22Rv1 (cell line): ENCODE data around the gene KLHL1.

ENCODE experiments used
- ZFX ChIP-seq: fragments of 450-650 bp; IDR thresholded peaks from 2 replicates; pipeline ENCODE4 v1.6.1; 2017; ENCODE audit warnings: antibody characterized with exemption, borderline replicate concordance
- TF ChIP-seq, protein P1 (sequence below): fragments of 450-650 bp; IDR thresholded peaks from 2 replicates; pipeline ENCODE4 v1.5.1; 2017; ENCODE audit warnings: mild to moderate bottlenecking

DNA sequence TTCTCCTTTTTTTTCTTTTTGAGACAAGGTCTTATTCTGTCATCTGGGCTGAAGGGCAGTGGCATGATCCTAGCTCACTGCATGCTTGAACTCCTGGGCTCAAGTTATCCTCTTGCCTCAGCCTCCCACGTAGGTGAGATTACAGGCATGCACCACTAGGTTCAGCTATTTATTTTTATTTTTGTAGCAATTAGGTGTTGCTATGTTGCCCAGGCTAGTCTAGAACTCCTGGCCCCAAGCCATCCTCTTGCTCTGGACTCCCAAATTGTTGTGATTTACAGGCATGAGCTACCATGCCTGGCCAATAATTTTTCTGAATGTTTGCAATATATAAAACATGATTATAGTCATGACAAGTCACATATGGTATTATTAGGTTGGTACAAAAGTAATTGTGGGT is 161.7 kb downstream of the KLHL1 start:
- TF ChIP-seq, protein P1, sequence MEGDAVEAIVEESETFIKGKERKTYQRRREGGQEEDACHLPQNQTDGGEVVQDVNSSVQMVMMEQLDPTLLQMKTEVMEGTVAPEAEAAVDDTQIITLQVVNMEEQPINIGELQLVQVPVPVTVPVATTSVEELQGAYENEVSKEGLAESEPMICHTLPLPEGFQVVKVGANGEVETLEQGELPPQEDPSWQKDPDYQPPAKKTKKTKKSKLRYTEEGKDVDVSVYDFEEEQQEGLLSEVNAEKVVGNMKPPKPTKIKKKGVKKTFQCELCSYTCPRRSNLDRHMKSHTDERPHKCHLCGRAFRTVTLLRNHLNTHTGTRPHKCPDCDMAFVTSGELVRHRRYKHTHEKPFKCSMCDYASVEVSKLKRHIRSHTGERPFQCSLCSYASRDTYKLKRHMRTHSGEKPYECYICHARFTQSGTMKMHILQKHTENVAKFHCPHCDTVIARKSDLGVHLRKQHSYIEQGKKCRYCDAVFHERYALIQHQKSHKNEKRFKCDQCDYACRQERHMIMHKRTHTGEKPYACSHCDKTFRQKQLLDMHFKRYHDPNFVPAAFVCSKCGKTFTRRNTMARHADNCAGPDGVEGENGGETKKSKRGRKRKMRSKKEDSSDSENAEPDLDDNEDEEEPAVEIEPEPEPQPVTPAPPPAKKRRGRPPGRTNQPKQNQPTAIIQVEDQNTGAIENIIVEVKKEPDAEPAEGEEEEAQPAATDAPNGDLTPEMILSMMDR = no peak
- no peak for TF ChIP-seq ZFX
